GM13977 (cell line): ENCODE results near the gene LSP1.

Experiments
- DNase-seq: peaks from one replicate; pipeline ENCODE4 v3.0.0; 2012; ENCODE audit warnings: low spot score
- CTCF ChIP-seq: IDR thresholded peaks from 2 replicates; pipeline ENCODE4 v1.5.1; 2012; ENCODE audit warnings: mild to moderate bottlenecking, control low read depth; ENCODE audit not compliant: insufficient read depth; ENCODE audit errors: extremely low read depth, missing control alignments
- in situ Hi-C: fragments of 300-500 bp; cut with MboI; formaldehyde crosslinking; loops from one replicate; pipeline ENCODE4 v1.12.0; 2022; ENCODE audit warnings: low sequenced_read_pairs, low pct_unique_long_range_greater_than_20kb, mixed read lengths, inconsistent platforms; ENCODE audit not compliant: unreplicated experiment

The LSP1 gene

GRCh38 chr11:1859004-1859403 lies 6.1 kb downstream of the LSP1 start:
- TF ChIP-seq CTCF, result no peak
- in situ Hi-C loops, result no loop called here
- DNase-seq, result no peak

- in situ Hi-C loops, result no loop called here
- no peak for TF ChIP-seq CTCF
- DNase-seq, result no peak
Observed at GRCh38 chr11:1860108-1860507, 7.2 kb downstream of the LSP1 start.

DNA sequence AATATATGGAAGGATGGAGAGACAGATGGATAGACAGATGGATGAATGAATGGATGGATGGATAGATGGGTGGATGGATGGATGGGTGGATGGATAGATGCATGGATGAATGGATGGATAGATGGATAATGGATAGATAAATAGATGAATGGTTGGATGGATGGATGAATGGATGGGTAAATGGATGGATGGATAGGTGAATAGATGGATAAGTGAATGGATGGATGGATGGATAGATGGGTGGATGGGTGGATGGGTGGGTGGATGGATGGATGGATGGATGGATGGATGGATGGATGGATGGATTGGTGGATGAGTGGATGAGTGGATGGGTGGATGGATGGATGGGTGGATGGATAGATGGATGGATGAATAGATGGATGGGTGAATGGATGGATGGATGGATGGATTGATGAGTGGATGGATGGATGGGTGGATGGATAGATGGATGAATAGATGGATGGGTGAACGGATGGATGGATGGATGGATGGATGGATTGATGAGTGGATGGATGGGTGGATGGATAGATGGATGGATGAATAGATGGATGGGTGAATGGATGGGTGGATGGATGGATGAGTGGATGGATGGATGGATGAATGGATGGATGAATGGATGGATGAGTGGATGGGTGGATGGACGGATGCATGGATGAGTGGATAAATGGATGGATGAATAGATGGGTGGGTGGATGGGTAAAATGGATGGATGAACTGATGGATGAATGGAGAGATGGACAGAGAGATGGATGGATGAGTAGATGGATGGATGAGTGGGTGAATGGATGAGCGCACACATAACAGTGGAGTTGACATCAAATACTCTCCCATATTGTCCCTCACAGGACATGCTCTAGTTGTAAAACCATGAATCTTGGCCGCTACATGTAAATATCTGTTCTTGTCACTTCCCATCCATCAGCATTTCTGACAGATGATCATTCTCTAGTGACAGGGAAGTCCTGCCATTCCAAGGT lies 8.8 kb downstream of the LSP1 start:
- in situ Hi-C loops, result no loop called here
- TF ChIP-seq CTCF, result no peak
- no peak for DNase-seq

DNA sequence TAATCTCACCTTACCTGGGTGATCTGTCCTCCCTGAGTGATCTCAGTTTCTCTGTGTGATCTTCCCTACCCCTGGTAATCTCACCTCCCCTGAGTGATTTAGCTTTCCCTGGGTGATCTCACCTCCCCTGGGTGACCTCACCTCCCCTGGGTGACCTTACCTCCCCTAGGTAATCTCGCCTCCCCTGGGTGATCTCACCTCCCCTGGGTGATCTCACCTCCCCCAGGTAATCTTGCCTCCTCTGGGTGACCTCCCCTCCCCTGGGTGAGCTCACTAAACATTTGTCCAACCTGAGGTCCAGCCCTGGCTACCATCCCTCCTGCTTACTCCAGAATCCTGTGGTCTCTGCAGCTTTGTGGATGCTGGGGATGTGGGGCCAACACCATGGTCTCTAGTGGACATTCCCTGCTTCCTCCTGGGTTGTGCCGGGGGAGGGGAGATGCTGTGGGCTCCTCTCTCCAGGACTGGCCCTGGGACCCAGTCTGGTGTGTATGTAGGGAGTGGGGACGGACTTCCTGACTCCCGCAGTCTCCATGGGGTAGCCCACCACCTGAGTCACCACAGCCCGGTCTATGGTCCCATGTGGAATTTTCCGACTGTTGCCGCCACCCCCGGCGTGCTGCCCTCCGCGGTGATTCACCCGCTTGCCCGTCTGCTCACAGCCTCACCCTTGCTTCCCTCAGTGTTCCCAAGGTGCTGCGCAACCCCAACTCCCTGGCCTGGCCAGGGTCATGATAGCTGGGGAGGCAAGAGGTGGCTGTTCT lies 9.9 kb downstream of the LSP1 start:
- TF ChIP-seq CTCF, result no peak
- no peak for DNase-seq
- in situ Hi-C loops, result no loop called here

GRCh38 chr11:1863352-1864216 lies 10.7 kb downstream of the LSP1 start:
- no peak for DNase-seq
- TF ChIP-seq CTCF, result no peak
- in situ Hi-C loops, result no loop called here

GRCh38 chr11:1864231-1864630 lies 11.3 kb downstream of the LSP1 start:
- no peak for DNase-seq
- in situ Hi-C loops, result no loop called here
- TF ChIP-seq CTCF, result no peak
